Measurements from ENCODE around the gene ADCK2. TPM values are rescaled to one million over a fixed set of nuclear protein-coding genes. Genes with fewer than 3 reads are reported as not detected.
A peak's percentile ranks its signal among the peaks of the same experiment; 100 is the strongest.
"Not testable (repeated sequence)": the region's sequence is repeated elsewhere in the genome, so short reads cannot be mapped to it uniquely, and the experiment has no call there.

ADCK2 gene, protein sequence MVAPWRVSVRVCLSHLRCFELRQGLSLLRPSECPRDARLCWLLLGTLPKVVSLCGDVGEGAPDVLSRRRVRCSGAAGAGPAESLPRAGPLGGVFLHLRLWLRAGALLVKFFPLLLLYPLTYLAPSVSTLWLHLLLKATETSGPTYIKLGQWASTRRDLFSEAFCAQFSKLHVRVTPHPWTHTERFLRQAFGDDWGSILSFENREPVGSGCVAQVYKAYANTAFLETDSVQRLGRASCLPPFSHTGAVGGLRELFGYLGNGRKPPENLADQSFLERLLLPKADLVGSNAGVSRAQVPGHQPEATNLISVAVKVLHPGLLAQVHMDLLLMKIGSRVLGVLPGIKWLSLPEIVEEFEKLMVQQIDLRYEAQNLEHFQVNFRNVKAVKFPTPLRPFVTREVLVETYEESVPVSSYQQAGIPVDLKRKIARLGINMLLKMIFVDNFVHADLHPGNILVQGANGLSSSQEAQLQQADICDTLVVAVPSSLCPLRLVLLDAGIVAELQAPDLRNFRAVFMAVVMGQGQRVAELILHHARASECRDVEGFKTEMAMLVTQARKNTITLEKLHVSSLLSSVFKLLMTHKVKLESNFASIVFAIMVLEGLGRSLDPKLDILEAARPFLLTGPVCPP
- total RNA-seq, result 10 to 100 TPM; 20.6 to 20.8 TPM

DNA sequence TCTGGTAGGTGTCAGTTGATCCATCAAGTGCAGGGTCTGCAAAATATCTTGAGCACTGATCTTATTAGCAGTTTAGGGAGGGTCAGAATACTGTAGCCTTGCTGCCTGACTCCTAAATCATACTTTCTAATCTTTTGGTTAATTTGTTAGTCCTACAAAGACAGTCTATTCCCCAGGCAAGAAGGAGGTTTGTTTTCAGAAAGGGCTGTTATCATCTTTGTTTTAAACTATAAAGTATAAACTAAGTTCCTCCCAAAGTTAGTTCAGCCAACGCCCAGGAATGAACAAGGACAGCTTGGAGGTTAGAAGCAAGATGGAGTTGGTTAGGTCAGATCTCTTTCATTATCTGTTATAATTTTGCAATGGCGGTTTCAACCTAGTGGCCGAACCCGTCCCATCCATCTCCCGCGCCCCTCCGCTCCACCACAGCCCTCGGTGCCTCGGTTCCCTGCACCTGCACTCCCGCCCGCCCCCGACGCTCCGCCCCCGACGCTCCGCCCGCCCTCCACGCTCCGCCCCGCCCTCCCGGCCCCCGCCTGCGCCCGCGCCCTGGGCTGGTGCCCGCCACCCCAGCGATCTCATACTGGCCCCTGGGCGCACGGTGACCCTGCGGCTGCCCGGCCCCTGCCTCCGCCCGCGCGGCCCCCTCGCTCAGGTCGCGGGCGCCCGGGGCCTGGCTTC lies at the start of gene ADCK2:
Gene ADCK2 (plus strand): TSS at position 564 of the 681 bp plus-strand sequence. CDS start 386 bp downstream, outside the sequence.
- H3K4me3 Mint-ChIP-seq, result peak within 1 kb of the TSS; percentile 85
- no peaks in the 10 kb centered on the region for H3K9me3 Mint-ChIP-seq (ENCODE audit: insufficient read depth)
- ChIA-PET CTCF (interaction anchor here (1.2 kb wide), 1 partner anchor 341 kb away, joined by 3 read pairs; no protein-coding TSS in a partner anchor), POLR2A (interaction anchor here (1.4 kb wide), 1 partner anchor 342 kb away, joined by 8 read pairs; no protein-coding TSS in a partner anchor)
- ATAC-seq (peak; percentile 78), DNase-seq (peak; percentile 68)
- H3K4me1 Mint-ChIP-seq (ENCODE audit: low read depth), result peaks cover 42% of the 10 kb centered on the region
- H3K36me3 Mint-ChIP-seq (ENCODE audit: low read depth), result peaks cover 6% of the 10 kb centered on the region
- peak within 1 kb of the TSS; percentile 87 for H3K27ac Mint-ChIP-seq
- peaks cover 3% of the 10 kb centered on the region for H3K27me3 Mint-ChIP-seq (ENCODE audit: low read depth)

GRCh38 chr7:140623980-140624379 lies 48.8 kb upstream of the ADCK2 start:
- no peak for DNase-seq
- ChIA-PET POLR2A (no interaction called here), CTCF (no interaction called here)
- H3K27me3 Mint-ChIP-seq (ENCODE audit: low read depth), result no peaks in the 10 kb centered on the region
- H3K36me3 Mint-ChIP-seq (ENCODE audit: low read depth), result no peaks in the 10 kb centered on the region
- H3K4me1 Mint-ChIP-seq (ENCODE audit: low read depth), result no peaks in the 10 kb centered on the region
- no peak for ATAC-seq
- H3K4me3 Mint-ChIP-seq, result no peak overlapping the region
- no peaks in the 10 kb centered on the region for H3K9me3 Mint-ChIP-seq (ENCODE audit: insufficient read depth)
- no peak overlapping the region for H3K27ac Mint-ChIP-seq

DNA sequence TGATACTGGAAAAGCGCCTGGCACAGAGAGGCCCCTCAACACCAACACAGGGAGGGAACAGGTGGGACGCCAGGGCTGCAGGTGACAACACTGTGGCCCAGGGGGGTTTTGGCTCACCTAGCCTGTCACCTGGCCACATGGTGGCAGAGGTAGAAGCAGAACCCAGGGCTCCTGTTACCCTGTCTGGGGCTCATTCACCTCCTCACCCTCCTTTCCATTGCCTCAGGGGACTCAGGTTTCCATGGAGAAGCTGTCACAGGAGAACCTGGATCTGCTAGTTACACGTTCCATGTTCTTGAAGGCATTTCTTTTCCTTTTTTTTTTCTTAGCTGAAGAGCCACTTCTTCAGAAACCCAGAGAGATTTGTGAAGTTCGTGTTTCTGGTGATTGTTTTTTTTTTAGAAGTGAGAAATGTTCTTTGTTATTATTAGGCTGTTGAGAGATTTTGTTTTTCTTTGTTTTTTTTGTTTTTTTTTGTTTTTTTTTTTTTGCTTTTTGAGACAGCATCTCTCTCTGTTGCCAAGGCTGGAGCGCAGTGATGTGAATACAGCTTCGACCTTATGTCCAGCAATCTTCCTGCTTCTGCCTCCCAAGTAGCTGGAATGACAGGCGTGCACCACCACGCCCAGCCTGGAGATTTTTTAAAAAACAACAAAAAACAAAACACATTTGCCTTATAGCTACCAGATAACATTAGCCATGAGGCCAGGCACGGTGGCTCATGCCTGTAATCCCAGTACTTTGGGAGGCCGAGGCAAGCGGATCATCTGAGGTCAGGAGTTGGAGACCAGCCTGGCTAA lies 48.2 kb upstream of the ADCK2 start:
- DNase-seq (no peak), ATAC-seq (no peak)
- Mint-ChIP-seq H3K4me1 (ENCODE audit: low read depth) (no peaks in the 10 kb centered on the region), H3K27ac (no peak overlapping the region), H3K36me3 (ENCODE audit: low read depth) (no peaks in the 10 kb centered on the region), H3K9me3 (ENCODE audit: insufficient read depth) (no peaks in the 10 kb centered on the region), H3K27me3 (ENCODE audit: low read depth) (no peaks in the 10 kb centered on the region), H3K4me3 (no peak overlapping the region)
- ChIA-PET CTCF (no interaction called here), POLR2A (no interaction called here)

- ATAC-seq; H3K4me1 Mint-ChIP-seq (ENCODE audit: low read depth); CTCF ChIA-PET; H3K4me3 Mint-ChIP-seq; POLR2A ChIA-PET; H3K36me3 Mint-ChIP-seq (ENCODE audit: low read depth); H3K27ac Mint-ChIP-seq; H3K9me3 Mint-ChIP-seq (ENCODE audit: insufficient read depth); DNase-seq; H3K27me3 Mint-ChIP-seq (ENCODE audit: low read depth): not testable (repeated sequence)
Measured at GRCh38 chr7:140625192-140625558, 47.6 kb upstream of the ADCK2 start.

- POLR2A ChIA-PET, result no interaction called here
- H3K27ac Mint-ChIP-seq, result no peak overlapping the region
- no peaks in the 10 kb centered on the region for H3K9me3 Mint-ChIP-seq (ENCODE audit: insufficient read depth)
- no peaks in the 10 kb centered on the region for H3K4me1 Mint-ChIP-seq (ENCODE audit: low read depth)
- no peak overlapping the region for H3K4me3 Mint-ChIP-seq
- CTCF ChIA-PET, result interaction anchor here (0.7 kb wide), 1 partner anchor 27 kb away, joined by 3 read pairs; no protein-coding TSS in a partner anchor
- no peaks in the 10 kb centered on the region for H3K36me3 Mint-ChIP-seq (ENCODE audit: low read depth)
- DNase-seq (no peak), ATAC-seq (no peak)
- H3K27me3 Mint-ChIP-seq (ENCODE audit: low read depth), result peaks cover 5% of the 10 kb centered on the region
Measured at GRCh38 chr7:140625908-140626868, 46.6 kb upstream of the ADCK2 start.

DNA sequence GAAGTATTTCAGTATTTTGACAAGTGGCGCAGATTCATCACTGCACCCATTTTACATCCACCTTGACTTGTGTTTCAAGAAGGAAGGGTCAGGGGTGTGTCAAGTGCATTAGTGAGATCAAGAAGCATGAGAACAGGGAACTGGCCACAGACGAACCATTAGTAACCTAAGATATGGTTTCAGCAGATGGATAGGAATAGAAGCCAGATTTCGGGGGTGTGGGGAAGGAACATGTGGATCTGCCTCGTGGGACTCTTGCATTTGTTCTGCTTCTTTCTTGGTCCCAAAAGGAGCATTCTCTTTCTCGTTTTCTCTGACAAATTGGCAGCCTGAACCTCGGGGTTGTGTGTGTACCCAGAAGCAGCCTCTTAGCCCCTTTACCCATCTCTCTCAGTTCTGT lies 41.7 kb upstream of the ADCK2 start:
- CTCF ChIA-PET, result no interaction called here

GRCh38 chr7:140631602-140632001 lies 41.1 kb upstream of the ADCK2 start:
- CTCF ChIA-PET, result no interaction called here
- Mint-ChIP-seq H3K36me3 (ENCODE audit: low read depth) (no peaks in the 10 kb centered on the region), H3K27ac (no peak overlapping the region), H3K4me3 (no peak overlapping the region), H3K4me1 (ENCODE audit: low read depth) (no peaks in the 10 kb centered on the region), H3K9me3 (ENCODE audit: insufficient read depth) (no peaks in the 10 kb centered on the region), H3K27me3 (ENCODE audit: low read depth) (peaks cover 5% of the 10 kb centered on the region)
- POLR2A ChIA-PET, result no interaction called here
- DNase-seq, result no peak
- ATAC-seq, result no peak

More for the DNA sequence above, 41.7 kb upstream of the ADCK2 start:
- Mint-ChIP-seq H3K36me3 (ENCODE audit: low read depth) (no peaks in the 10 kb centered on the region), H3K27ac (no peak overlapping the region), H3K9me3 (ENCODE audit: insufficient read depth) (no peaks in the 10 kb centered on the region), H3K4me3 (no peak overlapping the region), H3K4me1 (ENCODE audit: low read depth) (no peaks in the 10 kb centered on the region), H3K27me3 (ENCODE audit: low read depth) (peaks cover 5% of the 10 kb centered on the region)
- DNase-seq, result no peak
- POLR2A ChIA-PET, result no interaction called here
- ATAC-seq, result no peak

- Mint-ChIP-seq H3K36me3 (ENCODE audit: low read depth) (no peaks in the 10 kb centered on the region), H3K27me3 (ENCODE audit: low read depth) (peaks cover 35% of the 10 kb centered on the region), H3K4me3 (no peak overlapping the region), H3K27ac (no peak overlapping the region), H3K9me3 (ENCODE audit: insufficient read depth) (no peaks in the 10 kb centered on the region), H3K4me1 (ENCODE audit: low read depth) (peaks cover 9% of the 10 kb centered on the region)
- CTCF ChIA-PET, result no interaction called here
- ATAC-seq (no peak), DNase-seq (no peak)
- POLR2A ChIA-PET, result no interaction called here
Measured at GRCh38 chr7:140635345-140635744, 37.4 kb upstream of the ADCK2 start.

DNA sequence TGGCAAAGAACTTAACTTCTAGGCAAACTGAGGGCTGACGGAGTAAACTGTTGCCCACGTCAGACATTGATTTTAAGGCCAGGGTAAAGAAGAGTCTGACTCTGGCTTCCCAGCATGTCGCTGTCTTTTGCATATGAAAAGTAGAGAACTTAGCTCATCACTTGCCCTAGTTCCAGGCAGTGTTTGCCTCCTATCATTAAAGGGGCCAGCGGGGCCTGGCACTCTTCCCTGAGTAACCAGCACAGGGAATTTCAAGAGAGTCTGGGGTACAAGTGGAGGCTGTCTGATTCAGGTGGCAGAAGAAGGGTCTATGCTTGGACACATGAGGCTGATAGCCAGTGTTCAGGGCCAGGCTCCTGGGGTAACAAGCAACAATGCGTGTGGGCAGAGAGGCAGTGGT lies 36.9 kb upstream of the ADCK2 start:
- Mint-ChIP-seq H3K27ac (no peak overlapping the region), H3K4me3 (no peak overlapping the region), H3K9me3 (ENCODE audit: insufficient read depth) (no peaks in the 10 kb centered on the region), H3K27me3 (ENCODE audit: low read depth) (peaks cover 33% of the 10 kb centered on the region), H3K36me3 (ENCODE audit: low read depth) (no peaks in the 10 kb centered on the region), H3K4me1 (ENCODE audit: low read depth) (peaks cover 9% of the 10 kb centered on the region)
- no peak for ATAC-seq
- CTCF ChIA-PET, result no interaction called here
- POLR2A ChIA-PET, result no interaction called here
- no peak for DNase-seq

- Mint-ChIP-seq H3K4me3 (no peak overlapping the region), H3K27ac (no peak overlapping the region), H3K9me3 (ENCODE audit: insufficient read depth) (no peaks in the 10 kb centered on the region), H3K27me3 (ENCODE audit: low read depth) (peaks cover 43% of the 10 kb centered on the region), H3K4me1 (ENCODE audit: low read depth) (peaks cover 16% of the 10 kb centered on the region), H3K36me3 (ENCODE audit: low read depth) (no peaks in the 10 kb centered on the region)
- DNase-seq, result no peak
- ATAC-seq, result no peak
- ChIA-PET CTCF (no interaction called here), POLR2A (no interaction called here)
Measured at GRCh38 chr7:140637400-140637799, 35.3 kb upstream of the ADCK2 start.

GRCh38 chr7:140638173-140638791 lies 34.5 kb upstream of the ADCK2 start:
- H3K4me3 Mint-ChIP-seq, result no peak overlapping the region
- peaks cover 46% of the 10 kb centered on the region for H3K27me3 Mint-ChIP-seq (ENCODE audit: low read depth)
- no peak overlapping the region for H3K27ac Mint-ChIP-seq
- peaks cover 16% of the 10 kb centered on the region for H3K4me1 Mint-ChIP-seq (ENCODE audit: low read depth)
- CTCF ChIA-PET, result no interaction called here
- H3K36me3 Mint-ChIP-seq (ENCODE audit: low read depth), result no peaks in the 10 kb centered on the region
- POLR2A ChIA-PET, result no interaction called here
- no peaks in the 10 kb centered on the region for H3K9me3 Mint-ChIP-seq (ENCODE audit: insufficient read depth)
- DNase-seq, result no peak
- no peak for ATAC-seq
